ENCODE measurements around the gene WWOX.

Gene WWOX

DNA sequence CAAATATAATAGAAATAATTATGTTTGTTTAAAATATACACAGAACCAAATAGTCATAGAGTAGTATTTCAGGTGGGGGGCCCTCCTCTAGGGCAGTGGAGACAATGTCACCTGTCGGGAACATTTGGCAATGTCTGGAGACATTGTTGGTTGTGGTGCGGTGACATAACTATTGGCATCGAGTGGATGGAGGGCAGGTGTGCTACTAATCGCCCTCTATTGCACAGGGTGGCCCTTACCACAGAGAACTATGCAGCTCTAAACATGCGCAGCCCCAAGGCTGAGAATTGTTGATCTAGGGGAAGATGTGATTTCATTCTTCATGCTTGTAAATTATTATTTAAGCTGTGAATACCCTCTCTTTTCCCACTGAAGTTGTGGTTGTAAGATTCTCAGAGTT, 594.0 kb downstream of the WWOX start:
- H3K9ac ChIP-seq (ENCODE audit: low read depth in 1 of 2, low read length in 2 of 2) = no peak overlapping the region
- no peak overlapping the region for H3K27ac ChIP-seq (ENCODE audit: low read depth in 2 of 2, low read length in 2 of 2)
- H3K9me3 ChIP-seq (ENCODE audit: control insufficient read depth in 2 of 2, low read length in 2 of 2) = no peaks in the 10 kb centered on the region
- no peaks in the 10 kb centered on the region for H3K27me3 ChIP-seq (ENCODE audit: control insufficient read depth in 2 of 2, insufficient read depth in 2 of 2, low read length in 2 of 2)
- no peaks in the 10 kb centered on the region for H3K36me3 ChIP-seq (ENCODE audit: control insufficient read depth in 2 of 2, insufficient read depth in 2 of 2, low read length in 2 of 2)
- no peaks in the 10 kb centered on the region for H3K4me1 ChIP-seq (ENCODE audit: control insufficient read depth in 2 of 2, insufficient read depth in 2 of 2, low read length in 2 of 2)
- H3K4me3 ChIP-seq (ENCODE audit: low read length in 2 of 2) = no peak overlapping the region

DNA sequence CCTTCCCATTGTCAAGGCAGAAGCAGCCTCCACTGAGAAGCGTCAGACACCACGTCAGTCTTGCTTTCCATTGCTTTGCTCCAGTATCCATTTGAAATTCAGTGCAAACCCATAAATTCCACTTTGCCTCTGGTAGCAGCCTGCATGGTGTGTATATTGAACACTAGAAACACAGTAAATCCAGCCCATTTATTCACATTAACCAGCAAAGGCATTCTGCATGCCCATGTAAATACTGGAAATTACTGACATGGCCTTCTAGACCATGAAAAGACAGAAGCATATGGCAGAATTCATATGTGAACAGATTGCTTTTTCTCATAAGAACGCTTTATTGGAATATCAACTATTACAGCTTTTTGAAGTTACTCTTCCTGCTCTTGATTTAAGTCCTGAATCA, 595.0 kb downstream of the WWOX start:
- no peak overlapping the region for H3K4me3 ChIP-seq (ENCODE audit: low read length in 2 of 2)
- no peak overlapping the region for H3K9ac ChIP-seq (ENCODE audit: low read depth in 1 of 2, low read length in 2 of 2)
- no peaks in the 10 kb centered on the region for H3K36me3 ChIP-seq (ENCODE audit: control insufficient read depth in 2 of 2, insufficient read depth in 2 of 2, low read length in 2 of 2)
- no peaks in the 10 kb centered on the region for H3K9me3 ChIP-seq (ENCODE audit: control insufficient read depth in 2 of 2, low read length in 2 of 2)
- H3K27me3 ChIP-seq (ENCODE audit: control insufficient read depth in 2 of 2, insufficient read depth in 2 of 2, low read length in 2 of 2) = no peaks in the 10 kb centered on the region
- no peak overlapping the region for H3K27ac ChIP-seq (ENCODE audit: low read depth in 2 of 2, low read length in 2 of 2)
- H3K4me1 ChIP-seq (ENCODE audit: control insufficient read depth in 2 of 2, insufficient read depth in 2 of 2, low read length in 2 of 2) = no peaks in the 10 kb centered on the region

DNA sequence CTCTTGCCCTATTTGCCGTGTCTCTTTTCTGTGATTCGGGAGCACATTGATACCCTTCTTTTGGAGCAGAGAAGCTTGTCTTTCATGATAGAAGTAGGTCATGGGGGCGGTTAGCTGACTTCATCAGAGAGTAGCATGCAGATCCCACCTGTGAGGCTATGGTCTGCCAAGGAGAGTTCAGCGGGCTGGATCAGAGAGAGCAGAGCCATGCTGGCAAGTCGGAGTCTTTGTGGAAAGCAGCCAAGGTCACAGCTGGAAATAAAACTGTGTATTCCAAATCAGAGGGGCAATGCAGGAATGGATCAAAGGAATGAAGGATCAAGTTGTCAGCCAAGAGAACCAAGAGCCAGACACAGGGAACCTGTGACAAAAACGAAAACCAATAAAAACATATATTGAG, 595.9 kb downstream of the WWOX start:
- Histone ChIP-seq H3K9ac (ENCODE audit: low read depth in 1 of 2, low read length in 2 of 2) (no peak overlapping the region), H3K4me1 (ENCODE audit: control insufficient read depth in 2 of 2, insufficient read depth in 2 of 2, low read length in 2 of 2) (no peaks in the 10 kb centered on the region), H3K27me3 (ENCODE audit: control insufficient read depth in 2 of 2, insufficient read depth in 2 of 2, low read length in 2 of 2) (no peaks in the 10 kb centered on the region), H3K9me3 (ENCODE audit: control insufficient read depth in 2 of 2, low read length in 2 of 2) (no peaks in the 10 kb centered on the region), H3K36me3 (ENCODE audit: control insufficient read depth in 2 of 2, insufficient read depth in 2 of 2, low read length in 2 of 2) (no peaks in the 10 kb centered on the region), H3K27ac (ENCODE audit: low read depth in 2 of 2, low read length in 2 of 2) (no peak overlapping the region), H3K4me3 (ENCODE audit: low read length in 2 of 2) (no peak overlapping the region)

- Histone ChIP-seq H3K9me3 (ENCODE audit: control insufficient read depth in 2 of 2, low read length in 2 of 2) (no peaks in the 10 kb centered on the region), H3K4me3 (ENCODE audit: low read length in 2 of 2) (no peak overlapping the region), H3K36me3 (ENCODE audit: control insufficient read depth in 2 of 2, insufficient read depth in 2 of 2, low read length in 2 of 2) (no peaks in the 10 kb centered on the region), H3K9ac (ENCODE audit: low read depth in 1 of 2, low read length in 2 of 2) (no peak overlapping the region), H3K27ac (ENCODE audit: low read depth in 2 of 2, low read length in 2 of 2) (no peak overlapping the region), H3K27me3 (ENCODE audit: control insufficient read depth in 2 of 2, insufficient read depth in 2 of 2, low read length in 2 of 2) (no peaks in the 10 kb centered on the region), H3K4me1 (ENCODE audit: control insufficient read depth in 2 of 2, insufficient read depth in 2 of 2, low read length in 2 of 2) (no peaks in the 10 kb centered on the region)
Measured at GRCh38 chr16:78696797-78697196, 597.3 kb downstream of the WWOX start.

DNA sequence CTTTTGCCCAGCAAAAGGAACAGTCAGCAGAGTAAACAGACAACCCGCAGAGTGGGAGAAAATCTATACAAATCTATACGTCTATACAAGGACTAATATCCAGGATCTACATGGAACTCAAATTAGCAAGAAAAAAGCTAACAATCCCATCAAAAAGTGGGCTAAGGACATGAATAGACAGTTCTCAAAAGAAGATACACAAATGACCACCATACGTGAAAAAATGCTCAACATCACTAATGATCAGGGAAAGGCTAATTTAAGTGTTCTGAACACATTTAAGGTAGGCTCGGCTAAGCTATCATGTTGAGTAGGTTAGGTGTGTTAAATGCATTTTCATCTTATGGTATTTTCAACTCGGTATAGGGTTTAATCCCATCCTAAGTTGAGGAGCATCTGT, 598.0 kb downstream of the WWOX start:
- no peaks in the 10 kb centered on the region for H3K9me3 ChIP-seq (ENCODE audit: control insufficient read depth in 2 of 2, low read length in 2 of 2)
- H3K4me1 ChIP-seq (ENCODE audit: control insufficient read depth in 2 of 2, insufficient read depth in 2 of 2, low read length in 2 of 2) = no peaks in the 10 kb centered on the region
- no peak overlapping the region for H3K4me3 ChIP-seq (ENCODE audit: low read length in 2 of 2)
- no peaks in the 10 kb centered on the region for H3K27me3 ChIP-seq (ENCODE audit: control insufficient read depth in 2 of 2, insufficient read depth in 2 of 2, low read length in 2 of 2)
- no peak overlapping the region for H3K27ac ChIP-seq (ENCODE audit: low read depth in 2 of 2, low read length in 2 of 2)
- no peaks in the 10 kb centered on the region for H3K36me3 ChIP-seq (ENCODE audit: control insufficient read depth in 2 of 2, insufficient read depth in 2 of 2, low read length in 2 of 2)
- H3K9ac ChIP-seq (ENCODE audit: low read depth in 1 of 2, low read length in 2 of 2) = no peak overlapping the region

DNA sequence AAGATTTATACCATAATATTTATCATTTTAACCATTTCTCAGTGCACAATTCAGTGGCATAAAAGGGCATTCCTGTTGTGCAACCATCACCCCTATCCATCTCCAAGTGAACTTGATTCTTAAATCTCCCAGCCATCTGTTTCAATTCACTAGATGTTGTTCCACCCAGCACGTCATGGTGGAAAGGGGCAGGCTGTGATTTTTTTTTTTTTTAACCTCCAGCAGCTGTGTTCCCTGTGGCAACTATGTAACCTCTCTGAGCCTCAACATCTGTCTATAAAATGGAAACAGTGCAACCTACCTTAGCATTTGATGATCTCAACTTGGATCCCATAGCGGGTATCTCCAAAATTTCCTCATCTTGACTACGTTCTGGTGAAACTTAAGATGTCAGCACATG, 604.5 kb downstream of the WWOX start:
- Histone ChIP-seq H3K9ac (ENCODE audit: low read depth in 1 of 2, low read length in 2 of 2) (no peak overlapping the region), H3K36me3 (ENCODE audit: control insufficient read depth in 2 of 2, insufficient read depth in 2 of 2, low read length in 2 of 2) (no peaks in the 10 kb centered on the region), H3K27ac (ENCODE audit: low read depth in 2 of 2, low read length in 2 of 2) (no peak overlapping the region)

DNA sequence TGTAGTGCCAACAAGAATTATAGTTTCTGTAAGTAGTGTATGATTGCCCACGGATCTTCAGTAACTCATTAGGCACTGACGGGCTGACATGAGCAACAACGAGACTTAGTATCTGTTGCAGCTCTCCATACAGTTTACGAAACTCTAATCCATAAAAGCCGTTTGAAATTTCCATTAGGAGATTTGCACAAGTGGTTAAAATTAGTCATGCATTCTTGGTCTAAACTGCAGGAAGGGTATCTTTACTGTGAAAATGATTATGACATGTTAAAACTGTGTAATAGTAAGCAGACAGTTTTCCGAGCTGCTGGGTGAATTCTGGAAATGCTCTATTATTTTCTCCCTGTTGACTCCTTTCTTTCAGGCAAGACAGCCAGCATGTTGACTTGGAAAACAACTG, 605.0 kb downstream of the WWOX start:
- Histone ChIP-seq H3K9me3 (ENCODE audit: control insufficient read depth in 2 of 2, low read length in 2 of 2) (no peaks in the 10 kb centered on the region), H3K27me3 (ENCODE audit: control insufficient read depth in 2 of 2, insufficient read depth in 2 of 2, low read length in 2 of 2) (no peaks in the 10 kb centered on the region), H3K36me3 (ENCODE audit: control insufficient read depth in 2 of 2, insufficient read depth in 2 of 2, low read length in 2 of 2) (no peaks in the 10 kb centered on the region), H3K27ac (ENCODE audit: low read depth in 2 of 2, low read length in 2 of 2) (no peak overlapping the region), H3K9ac (ENCODE audit: low read depth in 1 of 2, low read length in 2 of 2) (no peak overlapping the region), H3K4me1 (ENCODE audit: control insufficient read depth in 2 of 2, insufficient read depth in 2 of 2, low read length in 2 of 2) (no peaks in the 10 kb centered on the region), H3K4me3 (ENCODE audit: low read length in 2 of 2) (no peak overlapping the region)

More for the DNA sequence above, 604.5 kb downstream of the WWOX start:
- H3K9me3 ChIP-seq (ENCODE audit: control insufficient read depth in 2 of 2, low read length in 2 of 2) = no peaks in the 10 kb centered on the region
- H3K4me1 ChIP-seq (ENCODE audit: control insufficient read depth in 2 of 2, insufficient read depth in 2 of 2, low read length in 2 of 2) = no peaks in the 10 kb centered on the region
- no peaks in the 10 kb centered on the region for H3K27me3 ChIP-seq (ENCODE audit: control insufficient read depth in 2 of 2, insufficient read depth in 2 of 2, low read length in 2 of 2)
- H3K4me3 ChIP-seq (ENCODE audit: low read length in 2 of 2) = no peak overlapping the region

GRCh38 chr16:78705694-78706093, 606.2 kb downstream of the WWOX start:
- Histone ChIP-seq H3K9me3 (ENCODE audit: control insufficient read depth in 2 of 2, low read length in 2 of 2) (no peaks in the 10 kb centered on the region), H3K4me3 (ENCODE audit: low read length in 2 of 2) (no peak overlapping the region), H3K27ac (ENCODE audit: low read depth in 2 of 2, low read length in 2 of 2) (no peak overlapping the region), H3K27me3 (ENCODE audit: control insufficient read depth in 2 of 2, insufficient read depth in 2 of 2, low read length in 2 of 2) (no peaks in the 10 kb centered on the region), H3K36me3 (ENCODE audit: control insufficient read depth in 2 of 2, insufficient read depth in 2 of 2, low read length in 2 of 2) (no peaks in the 10 kb centered on the region), H3K4me1 (ENCODE audit: control insufficient read depth in 2 of 2, insufficient read depth in 2 of 2, low read length in 2 of 2) (no peaks in the 10 kb centered on the region), H3K9ac (ENCODE audit: low read depth in 1 of 2, low read length in 2 of 2) (no peak overlapping the region)

GRCh38 chr16:78706637-78707036, 607.2 kb downstream of the WWOX start:
- Histone ChIP-seq H3K36me3 (ENCODE audit: control insufficient read depth in 2 of 2, insufficient read depth in 2 of 2, low read length in 2 of 2) (no peaks in the 10 kb centered on the region), H3K4me1 (ENCODE audit: control insufficient read depth in 2 of 2, insufficient read depth in 2 of 2, low read length in 2 of 2) (no peaks in the 10 kb centered on the region), H3K9me3 (ENCODE audit: control insufficient read depth in 2 of 2, low read length in 2 of 2) (no peaks in the 10 kb centered on the region), H3K27ac (ENCODE audit: low read depth in 2 of 2, low read length in 2 of 2) (no peak overlapping the region), H3K27me3 (ENCODE audit: control insufficient read depth in 2 of 2, insufficient read depth in 2 of 2, low read length in 2 of 2) (no peaks in the 10 kb centered on the region), H3K9ac (ENCODE audit: low read depth in 1 of 2, low read length in 2 of 2) (no peak overlapping the region), H3K4me3 (ENCODE audit: low read length in 2 of 2) (no peak overlapping the region)

GRCh38 chr16:78709137-78709884, 609.9 kb downstream of the WWOX start:
- no peaks in the 10 kb centered on the region for H3K4me1 ChIP-seq (ENCODE audit: control insufficient read depth in 2 of 2, insufficient read depth in 2 of 2, low read length in 2 of 2)
- no peaks in the 10 kb centered on the region for H3K9me3 ChIP-seq (ENCODE audit: control insufficient read depth in 2 of 2, low read length in 2 of 2)
- no peak overlapping the region for H3K9ac ChIP-seq (ENCODE audit: low read depth in 1 of 2, low read length in 2 of 2)
- H3K36me3 ChIP-seq (ENCODE audit: control insufficient read depth in 2 of 2, insufficient read depth in 2 of 2, low read length in 2 of 2) = no peaks in the 10 kb centered on the region
- no peaks in the 10 kb centered on the region for H3K27me3 ChIP-seq (ENCODE audit: control insufficient read depth in 2 of 2, insufficient read depth in 2 of 2, low read length in 2 of 2)
- no peak overlapping the region for H3K27ac ChIP-seq (ENCODE audit: low read depth in 2 of 2, low read length in 2 of 2)
- H3K4me3 ChIP-seq (ENCODE audit: low read length in 2 of 2) = no peak overlapping the region

GRCh38 chr16:78715106-78715505, 615.7 kb downstream of the WWOX start:
- H3K9ac ChIP-seq (ENCODE audit: low read depth in 1 of 2, low read length in 2 of 2) = no peak overlapping the region
- H3K27me3 ChIP-seq (ENCODE audit: control insufficient read depth in 2 of 2, insufficient read depth in 2 of 2, low read length in 2 of 2) = no peaks in the 10 kb centered on the region
- H3K9me3 ChIP-seq (ENCODE audit: control insufficient read depth in 2 of 2, low read length in 2 of 2) = no peaks in the 10 kb centered on the region
- H3K36me3 ChIP-seq (ENCODE audit: control insufficient read depth in 2 of 2, insufficient read depth in 2 of 2, low read length in 2 of 2) = no peaks in the 10 kb centered on the region
- H3K4me3 ChIP-seq (ENCODE audit: low read length in 2 of 2) = no peak overlapping the region
- no peak overlapping the region for H3K27ac ChIP-seq (ENCODE audit: low read depth in 2 of 2, low read length in 2 of 2)
- no peaks in the 10 kb centered on the region for H3K4me1 ChIP-seq (ENCODE audit: control insufficient read depth in 2 of 2, insufficient read depth in 2 of 2, low read length in 2 of 2)

Measured in mucosa of rectum (tissue), 2 donors.